DOHH2 (cell line): ENCODE measurements around the gene PPM1F.

Experiments
- EZH2phosphoT487 ChIP-seq: fragments of 200-600 bp; sonication (generic); IDR thresholded peaks from 2 replicates; pipeline ENCODE4 v1.6.1; 2017; ENCODE audit warnings: borderline replicate concordance, mild to moderate bottlenecking, antibody characterized with exemption, low read length, moderate library complexity, mixed read lengths
- TF ChIP-seq, protein P1 (sequence below): fragments of 200-600 bp; sonication (generic); IDR thresholded peaks from one replicate; pipeline ENCODE4 v1.5.1; 2014; ENCODE audit warnings: antibody characterized with exemption, mild to moderate bottlenecking, low read depth, low read length; ENCODE audit not compliant: poor library complexity, severe bottlenecking

DNA sequence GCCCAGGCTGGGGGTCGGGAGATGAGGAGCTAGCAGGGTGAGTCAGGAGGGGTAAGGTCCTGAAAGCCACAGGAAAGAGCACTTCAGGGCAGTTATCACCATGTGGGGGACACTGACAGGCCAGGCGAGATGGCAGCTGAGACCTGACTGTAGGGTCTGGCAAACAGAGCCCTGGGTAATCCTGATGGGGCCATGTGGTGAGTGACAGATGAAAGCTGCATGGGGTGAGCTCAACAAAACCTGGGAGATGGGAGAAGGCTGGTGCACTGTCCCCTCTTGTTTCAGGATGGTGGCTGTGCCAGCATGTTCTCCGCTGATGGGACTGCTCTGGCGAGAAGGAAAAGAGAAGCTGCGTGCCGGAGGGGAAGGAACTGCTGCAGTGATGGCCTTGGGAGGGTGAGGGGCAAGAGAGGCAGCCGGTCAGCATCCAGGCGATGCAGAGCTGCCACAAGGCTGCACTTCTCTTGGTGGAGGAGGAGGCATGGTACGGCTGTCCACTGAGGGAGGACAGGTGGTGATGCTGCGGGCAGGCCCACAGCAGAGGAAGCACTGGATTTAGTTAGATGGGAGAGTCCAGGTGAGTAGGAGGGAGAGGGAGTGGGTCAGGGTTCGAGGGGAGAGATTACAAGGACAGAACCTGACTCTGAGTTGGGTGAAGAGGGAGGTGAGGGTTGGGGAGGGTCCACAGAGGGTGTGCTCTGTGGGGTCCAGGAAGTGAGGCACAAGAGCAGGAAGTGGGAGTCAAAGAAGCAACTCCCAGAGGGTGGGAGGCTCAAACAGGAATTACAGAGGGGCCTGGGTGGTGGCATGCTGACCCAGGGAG, 26.1 kb upstream of the PPM1F start:
- TF ChIP-seq, protein P1, sequence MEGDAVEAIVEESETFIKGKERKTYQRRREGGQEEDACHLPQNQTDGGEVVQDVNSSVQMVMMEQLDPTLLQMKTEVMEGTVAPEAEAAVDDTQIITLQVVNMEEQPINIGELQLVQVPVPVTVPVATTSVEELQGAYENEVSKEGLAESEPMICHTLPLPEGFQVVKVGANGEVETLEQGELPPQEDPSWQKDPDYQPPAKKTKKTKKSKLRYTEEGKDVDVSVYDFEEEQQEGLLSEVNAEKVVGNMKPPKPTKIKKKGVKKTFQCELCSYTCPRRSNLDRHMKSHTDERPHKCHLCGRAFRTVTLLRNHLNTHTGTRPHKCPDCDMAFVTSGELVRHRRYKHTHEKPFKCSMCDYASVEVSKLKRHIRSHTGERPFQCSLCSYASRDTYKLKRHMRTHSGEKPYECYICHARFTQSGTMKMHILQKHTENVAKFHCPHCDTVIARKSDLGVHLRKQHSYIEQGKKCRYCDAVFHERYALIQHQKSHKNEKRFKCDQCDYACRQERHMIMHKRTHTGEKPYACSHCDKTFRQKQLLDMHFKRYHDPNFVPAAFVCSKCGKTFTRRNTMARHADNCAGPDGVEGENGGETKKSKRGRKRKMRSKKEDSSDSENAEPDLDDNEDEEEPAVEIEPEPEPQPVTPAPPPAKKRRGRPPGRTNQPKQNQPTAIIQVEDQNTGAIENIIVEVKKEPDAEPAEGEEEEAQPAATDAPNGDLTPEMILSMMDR: no peak
- no peak for TF ChIP-seq EZH2phosphoT487
